HTR-8/SVneo (cell line): ENCODE results near the gene SERPIND1.

Experiments used
- DNase-seq: peaks from one replicate; pipeline ENCODE4 v3.0.0; 2011; ENCODE audit warnings: low spot score, mixed read lengths; ENCODE audit not compliant: insufficient read length
- FAIRE-seq: peaks from 2 replicates; lab custom pipeline; 2011; peaks lifted over from hg19 to GRCh38; lab: Jason Lieb, UNC

SERPIND1 gene

GRCh38 chr22:20746431-20747189, 27.3 kb upstream of the SERPIND1 start:
- DNase-seq (no peak), FAIRE-seq (no peak)

DNA sequence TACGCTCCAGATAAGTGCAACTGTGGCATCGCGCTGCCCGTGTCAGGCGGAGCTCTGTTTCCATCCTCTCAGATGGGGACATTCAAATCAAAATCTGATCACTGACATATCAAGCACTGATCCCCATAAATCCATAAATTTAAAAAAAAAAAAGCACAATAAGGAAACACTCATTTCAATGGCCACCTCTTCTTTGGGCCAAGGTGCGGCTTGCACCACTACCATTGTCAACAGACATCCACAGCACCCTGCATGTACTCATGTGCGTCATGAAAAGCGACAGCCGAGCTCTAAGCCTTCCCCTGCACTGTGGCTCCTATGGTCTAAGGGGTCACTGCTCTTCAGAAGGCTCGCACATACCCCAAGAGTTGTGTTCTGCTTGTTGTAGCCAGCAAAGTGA, 26.7 kb upstream of the SERPIND1 start:
- FAIRE-seq (no peak), DNase-seq (no peak)

GRCh38 chr22:20748082-20748481, 25.8 kb upstream of the SERPIND1 start:
- FAIRE-seq: no peak
- no peak for DNase-seq

- DNase-seq: no peak
- FAIRE-seq: no peak
Measured at GRCh38 chr22:20748731-20749428, 25.0 kb upstream of the SERPIND1 start.

DNA sequence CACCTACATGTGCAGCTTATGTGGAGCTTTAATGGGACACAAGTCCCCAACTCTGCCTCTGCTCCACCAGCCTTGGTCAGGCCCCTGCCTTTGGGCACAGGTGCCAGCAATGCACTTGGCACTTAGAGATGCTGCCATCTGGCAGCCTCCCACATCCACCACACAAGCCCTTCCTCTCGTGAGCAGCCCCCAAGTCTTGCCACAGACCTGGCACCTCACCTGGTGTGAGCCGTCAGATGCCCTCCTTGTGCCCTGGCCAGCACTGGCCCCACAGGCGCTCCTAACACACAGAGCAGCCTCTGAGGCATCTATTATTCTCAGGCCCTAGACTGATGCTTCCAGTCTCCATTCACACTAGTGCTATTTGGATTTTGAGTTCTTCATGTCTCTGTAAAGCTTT, 24.5 kb upstream of the SERPIND1 start:
- FAIRE-seq (no peak), DNase-seq (no peak)

GRCh38 chr22:20750461-20751184, 23.3 kb upstream of the SERPIND1 start:
- no peak for FAIRE-seq
- peak; percentile 25 for DNase-seq

DNA sequence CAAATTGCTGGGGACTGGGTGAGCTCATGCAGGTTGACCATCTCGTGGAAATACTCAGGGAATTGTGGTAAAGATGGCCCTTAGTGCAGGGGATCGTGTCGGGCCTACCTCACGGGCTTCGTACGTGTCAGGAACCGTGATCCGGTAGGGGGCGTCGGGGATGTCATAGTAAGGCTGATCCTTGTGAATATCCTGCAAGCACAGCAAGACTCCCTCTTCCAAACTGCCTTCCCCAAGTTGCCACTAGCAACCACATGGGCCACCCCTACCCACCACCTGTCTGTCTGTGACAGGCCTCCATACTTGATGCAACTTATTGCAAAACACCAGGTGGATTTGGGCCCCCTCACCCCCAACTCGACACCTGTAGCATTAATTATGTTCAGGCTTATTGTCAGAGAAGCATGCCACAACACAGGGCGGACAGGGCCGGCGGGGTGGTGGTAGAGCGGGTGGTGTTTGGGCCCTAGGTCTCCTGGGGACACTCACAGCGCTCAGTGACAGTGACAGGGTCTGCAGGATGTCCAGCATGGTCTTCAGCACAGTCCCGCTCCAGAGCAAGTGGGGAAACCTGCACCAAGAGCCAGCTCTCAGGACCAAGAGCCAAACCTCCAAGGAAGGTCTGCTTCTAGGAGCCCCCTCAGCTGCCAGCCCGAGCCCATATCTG, 22.6 kb upstream of the SERPIND1 start:
- DNase-seq (no peak), FAIRE-seq (no peak)

- DNase-seq: no peak
- no peak for FAIRE-seq
Measured at GRCh38 chr22:20752104-20752741, 21.7 kb upstream of the SERPIND1 start.

DNA sequence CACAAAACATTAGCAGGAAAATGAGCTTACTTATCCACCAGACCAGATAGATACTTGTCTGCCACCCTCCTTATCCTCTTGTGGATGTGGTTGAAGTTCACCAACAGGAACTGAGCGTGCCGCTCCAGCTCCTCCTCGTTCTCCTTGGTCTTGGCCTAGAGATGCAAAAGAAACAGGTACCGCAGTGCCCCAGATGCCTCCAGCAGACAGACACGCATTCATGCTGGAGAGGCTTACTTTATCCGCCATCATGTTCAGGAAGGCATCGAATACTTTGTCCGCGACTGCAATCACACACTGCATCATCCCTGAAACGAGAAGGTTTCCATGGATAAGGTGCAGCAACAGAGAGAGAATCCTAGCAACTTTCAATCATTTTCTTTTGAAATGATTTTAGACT, 21.0 kb upstream of the SERPIND1 start:
- DNase-seq: no peak
- FAIRE-seq: no peak

DNA sequence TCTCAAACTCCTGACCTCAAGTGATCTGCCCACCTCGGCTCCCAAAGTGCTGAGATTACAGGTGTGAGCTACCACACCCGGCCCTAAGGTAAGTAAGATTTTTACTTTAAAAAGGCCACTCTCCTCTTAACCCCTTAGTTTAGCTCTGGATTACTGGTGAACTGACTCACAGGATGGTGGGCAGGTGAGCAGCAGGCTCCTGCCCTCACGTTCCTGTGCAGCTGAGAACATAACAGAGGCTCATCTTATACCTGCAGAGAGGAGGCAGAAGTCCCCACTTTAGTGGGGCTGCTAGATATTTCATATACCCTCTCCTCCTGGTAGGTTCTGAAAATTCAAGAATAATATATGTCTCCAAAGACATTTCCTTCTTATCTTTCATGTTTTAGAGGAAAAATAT, 17.1 kb upstream of the SERPIND1 start:
- no peak for FAIRE-seq
- no peak for DNase-seq

- DNase-seq: no peak
- FAIRE-seq: no peak
Measured at GRCh38 chr22:20758688-20759087, 15.2 kb upstream of the SERPIND1 start.

DNA sequence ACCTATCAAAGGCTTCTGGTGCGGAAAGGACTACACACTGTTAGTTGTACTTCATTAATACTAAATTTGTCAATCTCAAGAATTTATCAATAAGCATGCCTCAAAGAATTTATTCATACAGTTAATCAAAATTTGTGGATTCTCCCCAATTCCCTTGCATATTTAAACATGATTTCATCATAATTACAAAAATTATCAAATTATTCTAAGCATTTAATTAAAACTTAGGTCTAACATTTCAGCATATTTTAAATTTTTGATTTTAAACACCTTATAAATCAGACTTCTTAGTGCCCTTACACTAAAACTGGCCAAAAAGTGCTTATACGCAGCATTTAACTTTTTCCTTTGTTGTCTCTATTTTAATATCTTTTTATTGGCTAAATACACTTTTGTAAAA, 13.8 kb upstream of the SERPIND1 start:
- no peak for FAIRE-seq
- no peak for DNase-seq

- FAIRE-seq: no peak
Measured at GRCh38 chr22:20761536-20761935, 12.4 kb upstream of the SERPIND1 start.

DNA sequence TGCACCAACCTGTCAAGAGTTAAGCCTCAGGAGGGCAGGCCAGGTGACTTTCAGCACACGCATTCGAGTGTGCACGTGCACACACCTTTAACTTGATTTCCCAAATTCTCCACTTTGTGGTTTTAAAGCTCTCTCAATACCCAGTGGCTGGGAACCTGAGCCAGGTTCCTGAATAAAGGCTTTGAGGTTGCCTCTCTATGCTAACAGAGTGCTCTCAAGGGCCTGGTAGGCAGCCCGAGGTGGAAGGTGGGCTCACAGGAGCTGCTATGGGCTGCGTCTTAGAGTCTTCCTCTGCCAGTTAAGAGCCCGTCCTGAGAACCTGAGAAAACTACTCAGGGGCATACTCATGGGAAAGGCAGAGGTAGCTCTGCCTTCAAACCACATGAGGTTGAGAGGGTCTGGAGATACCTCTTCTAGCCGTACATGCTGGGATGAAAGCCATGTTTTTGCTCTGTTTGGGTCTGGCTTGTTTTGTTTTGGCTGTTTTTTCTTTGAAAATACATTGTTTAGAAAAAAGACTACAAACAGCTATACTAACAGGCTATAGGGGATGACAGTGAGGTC, 11.6 kb upstream of the SERPIND1 start:
- FAIRE-seq (no peak), DNase-seq (no peak)

More at GRCh38 chr22:20761536-20761935, 12.4 kb upstream of the SERPIND1 start:
- DNase-seq: no peak

GRCh38 chr22:20763630-20764470, 10.1 kb upstream of the SERPIND1 start:
- FAIRE-seq: no peak
- no peak for DNase-seq

GRCh38 chr22:20764471-20764720, 9.5 kb upstream of the SERPIND1 start:
- DNase-seq (no peak), FAIRE-seq (no peak)

DNA sequence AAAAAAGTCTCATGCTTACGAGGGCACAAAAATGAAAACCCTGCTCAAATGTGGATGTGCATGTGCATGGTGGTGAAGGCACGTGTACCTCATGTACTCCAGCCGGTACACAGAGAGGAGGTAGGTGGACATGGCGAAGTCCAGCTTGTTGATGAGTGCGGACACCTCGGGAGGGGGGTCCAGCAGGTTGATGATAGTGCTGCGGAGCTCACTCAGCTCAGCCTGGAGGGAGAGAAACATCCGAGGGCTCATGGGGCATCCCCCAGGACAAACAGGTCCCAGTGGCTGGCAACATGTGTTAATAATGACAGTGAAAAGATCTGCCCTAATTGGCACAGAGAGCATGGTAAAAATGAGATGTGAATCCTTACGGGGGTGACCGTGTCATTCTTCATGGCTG, 9.2 kb upstream of the SERPIND1 start:
- no peak for DNase-seq
- no peak for FAIRE-seq

GRCh38 chr22:20765938-20766337, 8.0 kb upstream of the SERPIND1 start:
- FAIRE-seq: no peak
- no peak for DNase-seq

DNA sequence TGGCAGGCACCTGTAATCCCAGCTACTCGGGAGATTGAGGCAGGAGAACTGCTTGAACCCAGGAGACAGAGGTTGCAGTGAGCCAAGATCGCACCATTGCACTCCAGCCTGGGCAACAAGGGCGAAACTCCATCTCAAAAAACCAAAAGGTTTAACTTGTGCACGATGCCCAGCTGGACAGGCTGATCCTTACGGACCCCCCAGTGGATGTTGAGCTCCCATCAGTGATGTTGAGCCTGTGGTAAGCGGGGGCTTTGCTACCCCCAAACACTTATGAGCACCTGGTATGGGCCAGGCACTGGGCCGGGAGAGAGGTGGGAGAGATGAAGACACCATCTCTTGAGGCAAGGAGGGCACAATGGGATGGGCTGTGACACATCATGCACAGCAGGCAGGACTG, 7.4 kb upstream of the SERPIND1 start:
- DNase-seq (no peak), FAIRE-seq (no peak)
